Measurements from ENCODE around the gene PLEKHM3.

Gene PLEKHM3

DNA sequence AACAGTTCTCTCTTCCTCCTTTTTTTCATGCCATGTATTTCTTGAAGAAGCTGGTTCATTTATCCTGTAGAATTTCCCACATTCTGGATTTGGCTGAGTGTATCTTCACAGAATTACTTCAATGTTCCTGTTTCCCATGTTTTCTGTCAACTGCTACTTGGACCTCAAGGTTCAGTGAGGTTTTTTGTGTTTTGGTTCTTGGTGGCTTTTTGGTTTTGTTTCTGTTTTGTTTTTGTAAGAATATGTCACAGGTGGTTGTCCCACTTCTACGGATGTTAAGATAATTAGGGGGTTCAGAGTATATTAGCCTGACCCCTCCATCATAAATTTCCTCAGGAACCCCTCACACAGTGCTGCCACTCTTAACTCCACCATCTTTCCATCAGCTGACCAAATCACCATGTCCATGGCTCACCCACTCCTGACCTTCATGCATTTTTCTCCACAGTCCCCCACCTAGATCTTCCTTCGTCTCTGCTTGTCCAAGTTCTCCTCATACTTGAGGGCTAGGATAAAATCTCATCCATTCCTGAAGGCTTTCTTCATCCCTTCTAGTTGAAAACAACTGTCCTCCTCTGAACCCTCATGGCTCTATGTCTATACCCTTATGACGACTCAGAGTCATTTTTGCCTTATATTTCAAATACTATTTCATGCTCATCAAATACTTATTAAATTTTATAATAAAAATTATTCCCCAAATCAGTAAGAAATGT is 40.4 kb downstream of the PLEKHM3 start:
- Mint-ChIP-seq H3K4me3 (no peak overlapping the region), H3K27ac (peak overlapping the region; percentile 14 to 24), H3K9me3 (no peaks in the 10 kb centered on the region), H3K4me1 (peaks cover 17% of the 10 kb centered on the region), H3K27me3 (no peaks in the 10 kb centered on the region)
- ATAC-seq = no peak
- no peak for DNase-seq

- H3K27me3 Mint-ChIP-seq = no peaks in the 10 kb centered on the region
- peak overlapping the region in 1 of 2 donors; percentile 47 for H3K27ac Mint-ChIP-seq
- no peaks in the 10 kb centered on the region for H3K9me3 Mint-ChIP-seq
- H3K4me3 Mint-ChIP-seq = no peak overlapping the region
- no peak for ATAC-seq
- no peak for DNase-seq
- H3K4me1 Mint-ChIP-seq = peaks cover 18% of the 10 kb centered on the region
Measured at GRCh38 chr2:207983641-207984042, 41.7 kb downstream of the PLEKHM3 start.

DNA sequence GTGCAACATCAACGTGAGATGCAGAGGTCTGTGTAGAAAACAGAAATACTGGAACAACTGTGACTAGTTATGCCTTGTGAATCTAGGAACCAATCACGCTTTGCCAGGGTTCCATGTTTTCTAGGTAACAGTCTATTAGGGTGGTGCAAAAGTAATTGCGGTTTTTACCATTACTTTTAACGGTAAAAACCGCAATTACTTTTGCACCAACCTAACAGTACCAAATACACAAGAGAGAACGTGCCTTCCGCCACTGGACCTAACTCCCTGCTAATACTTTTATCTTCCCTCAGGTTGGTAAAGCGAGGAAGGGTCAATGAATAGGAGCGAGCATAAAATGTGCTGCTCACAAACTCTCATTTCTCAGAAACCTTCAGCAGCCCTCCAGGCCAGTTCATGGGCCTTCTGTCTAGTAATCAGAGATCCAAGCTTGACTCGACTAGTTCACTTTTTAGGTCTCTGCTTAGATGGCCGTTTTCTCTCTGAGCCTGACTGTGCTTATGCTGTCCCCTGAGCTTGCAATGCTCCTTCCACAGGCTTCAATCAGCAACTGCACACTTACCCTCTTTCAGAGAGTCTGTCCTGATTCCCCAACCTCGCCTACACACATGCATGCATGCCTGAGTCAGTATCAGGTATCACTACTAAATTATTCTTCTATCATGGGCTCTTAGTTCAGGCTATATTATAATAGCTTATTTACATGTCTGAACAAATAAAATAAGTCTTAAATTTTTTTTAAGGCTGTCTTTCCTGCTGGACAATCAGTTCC is 47.0 kb downstream of the PLEKHM3 start:
- no peak for DNase-seq
- Mint-ChIP-seq H3K27me3 (no peaks in the 10 kb centered on the region), H3K27ac (peak overlapping the region in 1 of 2 donors; percentile 39), H3K9me3 (no peaks in the 10 kb centered on the region), H3K4me3 (no peak overlapping the region), H3K4me1 (peaks cover 26% of the 10 kb centered on the region)
- no peak for ATAC-seq

DNA sequence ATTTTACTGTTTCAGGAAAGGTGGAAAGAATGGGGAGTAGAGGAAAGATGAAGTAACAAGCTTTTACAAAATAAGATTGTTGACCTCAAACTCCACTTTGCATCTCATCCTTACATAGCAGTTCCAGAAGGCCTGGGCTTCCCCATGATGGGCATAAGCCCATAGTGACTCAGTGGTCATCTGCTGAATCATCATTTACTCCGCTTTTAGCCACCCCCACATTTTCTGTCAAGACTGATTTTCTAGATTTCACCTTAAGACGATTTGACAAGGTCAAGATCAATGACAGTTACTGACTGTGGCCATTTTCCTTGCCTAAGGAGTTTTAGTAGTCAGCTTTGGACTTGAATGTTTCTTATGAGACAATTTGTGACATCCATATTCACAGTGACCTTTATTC is 49.4 kb downstream of the PLEKHM3 start:
- Mint-ChIP-seq H3K27ac (no peak overlapping the region), H3K27me3 (no peaks in the 10 kb centered on the region), H3K4me1 (peaks cover 25% of the 10 kb centered on the region), H3K4me3 (no peak overlapping the region), H3K9me3 (no peaks in the 10 kb centered on the region)
- DNase-seq (no peak), ATAC-seq (no peak)

GRCh38 chr2:207974216-207974605 is 51.1 kb downstream of the PLEKHM3 start:
- Mint-ChIP-seq H3K4me3 (no peak overlapping the region), H3K9me3 (no peaks in the 10 kb centered on the region), H3K27me3 (no peaks in the 10 kb centered on the region), H3K4me1 (peaks cover 37% of the 10 kb centered on the region), H3K27ac (no peak overlapping the region)
- DNase-seq (no peak), ATAC-seq (no peak)

DNA sequence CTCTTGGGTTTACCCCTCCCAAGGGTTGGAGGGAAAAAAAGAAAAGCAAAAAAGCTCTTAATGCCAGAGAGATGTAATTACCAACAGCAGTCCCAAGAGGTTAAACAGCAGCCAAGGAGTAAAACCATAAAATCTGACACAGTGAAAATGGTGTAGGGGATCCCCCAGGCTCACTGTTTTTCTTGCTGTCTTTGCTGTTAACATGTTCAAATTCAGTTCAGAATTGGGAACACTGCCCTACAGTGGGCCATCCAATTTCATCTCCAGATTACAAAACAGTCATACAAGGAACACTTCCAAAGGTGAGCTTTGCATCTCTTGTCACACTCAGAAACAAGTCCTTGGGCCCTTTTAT is 54.5 kb downstream of the PLEKHM3 start:
- ATAC-seq (no peak), DNase-seq (no peak)
- peaks cover 26% of the 10 kb centered on the region for H3K4me1 Mint-ChIP-seq
- H3K4me3 Mint-ChIP-seq = no peak overlapping the region
- H3K27me3 Mint-ChIP-seq = no peaks in the 10 kb centered on the region
- H3K9me3 Mint-ChIP-seq = no peaks in the 10 kb centered on the region
- H3K27ac Mint-ChIP-seq = no peak overlapping the region

GRCh38 chr2:207970147-207970825 is 55.0 kb downstream of the PLEKHM3 start:
- no peak for DNase-seq
- H3K4me3 Mint-ChIP-seq = no peak overlapping the region
- no peaks in the 10 kb centered on the region for H3K9me3 Mint-ChIP-seq
- peaks cover 26% of the 10 kb centered on the region for H3K4me1 Mint-ChIP-seq
- H3K27me3 Mint-ChIP-seq = no peaks in the 10 kb centered on the region
- peak overlapping the region in 1 of 2 donors; percentile 92 for H3K27ac Mint-ChIP-seq
- no peak for ATAC-seq

DNA sequence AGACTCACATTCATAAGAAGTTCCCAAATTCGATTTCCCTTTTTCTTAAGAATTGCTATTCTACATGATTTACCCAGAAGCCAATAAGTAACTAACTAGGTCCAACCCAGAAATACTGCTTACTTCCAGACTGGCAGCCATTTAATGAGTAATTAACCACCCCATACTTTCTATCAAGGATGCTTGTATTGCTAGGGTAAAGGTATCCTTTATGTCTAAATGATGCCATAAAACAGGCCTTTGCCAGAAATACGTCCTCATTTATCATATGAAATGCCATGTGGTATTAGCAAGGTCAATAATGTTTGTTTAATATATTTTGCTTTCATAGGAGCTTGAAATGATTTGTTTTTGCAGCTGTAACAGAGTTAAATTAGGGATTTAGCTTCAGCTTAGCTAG is 56.1 kb downstream of the PLEKHM3 start:
- no peaks in the 10 kb centered on the region for H3K9me3 Mint-ChIP-seq
- no peak overlapping the region for H3K4me3 Mint-ChIP-seq
- H3K27me3 Mint-ChIP-seq = no peaks in the 10 kb centered on the region
- ATAC-seq (no peak), DNase-seq (no peak)
- H3K4me1 Mint-ChIP-seq = peaks cover 20% of the 10 kb centered on the region
- no peak overlapping the region for H3K27ac Mint-ChIP-seq

GRCh38 chr2:207967121-207967520 is 58.2 kb downstream of the PLEKHM3 start:
- DNase-seq = no peak
- H3K4me1 Mint-ChIP-seq = peaks cover 14% of the 10 kb centered on the region
- no peak for ATAC-seq
- no peaks in the 10 kb centered on the region for H3K27me3 Mint-ChIP-seq
- H3K27ac Mint-ChIP-seq = no peak overlapping the region
- H3K4me3 Mint-ChIP-seq = no peak overlapping the region
- peaks cover 7 to 14% of the 10 kb centered on the region in 2 donors for H3K9me3 Mint-ChIP-seq

DNA sequence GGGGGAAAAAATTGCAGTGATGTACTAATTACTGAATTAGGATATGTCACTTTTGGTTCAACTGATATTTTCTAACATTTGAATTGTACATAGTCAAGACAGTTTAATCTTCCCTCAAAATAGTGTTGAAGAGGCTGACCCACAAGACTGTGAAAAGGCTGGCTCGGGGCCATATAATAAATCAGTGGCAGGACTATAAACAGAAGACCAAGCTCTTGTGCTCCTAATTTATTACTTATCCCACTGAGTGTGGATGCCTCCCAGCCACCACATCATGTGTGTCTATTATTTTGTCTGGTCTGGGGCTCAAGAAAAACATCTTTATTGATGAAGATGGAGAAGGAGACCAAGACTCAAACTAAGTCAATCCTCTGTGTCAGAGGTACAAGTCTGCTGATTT is 64.4 kb downstream of the PLEKHM3 start:
- H3K9me3 Mint-ChIP-seq = peaks cover 7 to 15% of the 10 kb centered on the region in 2 donors
- H3K27me3 Mint-ChIP-seq = no peaks in the 10 kb centered on the region
- H3K4me3 Mint-ChIP-seq = no peak overlapping the region
- H3K4me1 Mint-ChIP-seq = no peaks in the 10 kb centered on the region
- ATAC-seq = no peak
- no peak for DNase-seq
- no peak overlapping the region for H3K27ac Mint-ChIP-seq

- Mint-ChIP-seq H3K4me1 (no peaks in the 10 kb centered on the region), H3K27ac (peak overlapping the region in 1 of 2 donors; percentile 14), H3K9me3 (peaks cover 7 to 15% of the 10 kb centered on the region in 2 donors), H3K4me3 (no peak overlapping the region), H3K27me3 (no peaks in the 10 kb centered on the region)
- no peak for ATAC-seq
- no peak for DNase-seq
Measured at GRCh38 chr2:207960090-207960489, 65.2 kb downstream of the PLEKHM3 start.

GRCh38 chr2:207956771-207957170 is 68.6 kb downstream of the PLEKHM3 start:
- Mint-ChIP-seq H3K4me1 (no peaks in the 10 kb centered on the region), H3K27me3 (no peaks in the 10 kb centered on the region), H3K27ac (no peak overlapping the region), H3K4me3 (no peak overlapping the region), H3K9me3 (no peaks in the 10 kb centered on the region)
- ATAC-seq (no peak), DNase-seq (no peak)

DNA sequence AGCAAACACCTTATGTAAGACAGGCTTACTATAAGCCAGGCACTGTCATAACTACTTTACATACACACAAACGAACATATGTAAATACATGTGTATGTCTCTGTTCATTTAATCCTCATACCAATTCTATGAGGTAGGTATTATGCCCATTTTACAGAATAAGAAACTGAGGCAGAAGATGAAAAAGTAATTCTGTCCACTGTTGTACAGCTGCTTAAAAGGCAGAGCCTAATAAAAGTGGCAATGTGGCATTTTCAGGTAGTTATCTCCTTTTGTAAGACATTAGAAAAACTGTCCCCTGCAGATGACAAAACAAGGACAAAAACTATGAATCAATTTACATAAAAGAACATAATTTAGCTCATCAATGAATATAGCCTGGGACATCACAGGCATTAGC is 69.9 kb downstream of the PLEKHM3 start:
- no peak for ATAC-seq
- DNase-seq = no peak
- no peaks in the 10 kb centered on the region for H3K27me3 Mint-ChIP-seq
- no peaks in the 10 kb centered on the region for H3K4me1 Mint-ChIP-seq
- no peak overlapping the region for H3K27ac Mint-ChIP-seq
- no peaks in the 10 kb centered on the region for H3K9me3 Mint-ChIP-seq
- no peak overlapping the region for H3K4me3 Mint-ChIP-seq

DNA sequence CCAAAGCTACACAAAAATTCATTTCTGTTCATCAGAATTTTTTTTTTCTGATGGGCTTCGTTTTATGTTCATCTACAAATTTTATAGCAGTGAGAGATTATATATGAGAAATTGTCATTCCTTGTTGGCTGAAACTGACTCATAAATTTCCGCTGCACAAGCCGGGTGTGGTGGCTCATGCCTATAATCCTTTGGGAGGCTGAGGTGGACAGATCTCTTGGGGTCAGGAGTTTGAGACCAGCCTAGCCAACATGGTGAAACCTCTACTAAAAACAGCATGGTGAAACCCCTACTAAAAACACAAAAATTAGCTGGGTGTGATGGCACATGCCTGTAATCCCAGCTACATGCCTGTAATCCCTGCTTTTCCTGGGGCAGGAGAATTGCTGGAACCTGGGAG is 72.0 kb downstream of the PLEKHM3 start:
- Mint-ChIP-seq H3K4me1 (no peaks in the 10 kb centered on the region), H3K4me3 (no peak overlapping the region), H3K27ac (no peak overlapping the region), H3K9me3 (no peaks in the 10 kb centered on the region), H3K27me3 (no peaks in the 10 kb centered on the region)
- DNase-seq = no peak
- ATAC-seq = no peak

DNA sequence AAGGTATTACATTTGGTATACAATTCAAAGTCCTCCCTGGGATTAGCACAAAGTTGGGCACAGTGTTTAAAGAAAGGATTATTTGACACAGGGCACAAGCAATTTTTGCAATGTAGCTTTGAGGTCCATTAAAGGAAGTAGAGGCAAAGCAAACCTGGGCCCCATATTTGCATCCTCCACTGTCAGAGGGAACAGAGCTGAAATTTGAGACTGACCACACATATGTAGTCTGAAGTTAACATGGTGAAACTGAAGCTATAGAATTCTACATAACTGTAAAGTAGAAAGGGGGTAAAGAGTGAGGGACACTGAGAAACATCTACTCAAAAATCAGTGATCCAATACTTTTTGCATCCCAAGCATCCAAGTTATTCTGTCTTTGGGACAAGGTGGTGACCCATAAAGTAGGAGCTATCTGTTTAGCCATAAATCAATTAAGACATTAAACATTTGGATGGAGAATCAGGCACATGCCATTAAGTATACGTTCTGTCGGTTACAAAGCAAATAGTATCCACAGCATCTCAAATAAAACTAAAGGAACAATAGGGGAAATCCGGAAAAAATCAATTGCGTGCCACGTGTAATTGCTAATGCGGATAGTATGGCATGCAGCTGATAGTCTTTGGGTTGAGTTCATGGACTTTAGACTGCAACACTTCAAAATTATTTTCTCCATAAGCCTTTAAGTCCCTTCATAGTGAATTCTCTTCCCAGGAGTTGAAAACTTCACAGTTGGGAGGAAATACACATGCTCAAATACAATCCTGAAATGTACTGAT is 72.6 kb downstream of the PLEKHM3 start:
- no peaks in the 10 kb centered on the region for H3K27me3 Mint-ChIP-seq
- H3K9me3 Mint-ChIP-seq = no peaks in the 10 kb centered on the region

More for the DNA sequence above, 72.6 kb downstream of the PLEKHM3 start:
- DNase-seq (no peak), ATAC-seq (no peak)
- Mint-ChIP-seq H3K27ac (no peak overlapping the region), H3K4me1 (no peaks in the 10 kb centered on the region), H3K4me3 (no peak overlapping the region)
